Activated CD8-positive, alpha-beta memory T cell treated with anti-CD3 and anti-CD28 coated beads, Interleukin-2, amount 50 U/mL, for 24 hours (primary cell): ENCODE data around the gene ATP8B4.

Source experiments
- DNase-seq: peaks from one replicate; pipeline ENCODE4 v3.0.0-alpha.2; 2020; ENCODE audit errors: extremely low read depth

The ATP8B4 gene

GRCh38 chr15:49857496-49858475, 261.2 kb downstream of the ATP8B4 start:
- no peak for DNase-seq

GRCh38 chr15:49855917-49856637, 263.0 kb downstream of the ATP8B4 start:
- no peak for DNase-seq

GRCh38 chr15:49852756-49853155, 266.3 kb downstream of the ATP8B4 start:
- no peak for DNase-seq

GRCh38 chr15:49848807-49849206, 270.2 kb downstream of the ATP8B4 start:
- DNase-seq: no peak

- DNase-seq: no peak
Measured at GRCh38 chr15:49848282-49848724, 270.7 kb downstream of the ATP8B4 start.

- DNase-seq: no peak
Measured at GRCh38 chr15:49847423-49848281, 271.4 kb downstream of the ATP8B4 start.

- DNase-seq: no peak
Measured at GRCh38 chr15:49844390-49844789, 274.6 kb downstream of the ATP8B4 start.

- DNase-seq: no peak
Measured at GRCh38 chr15:49843725-49844124, 275.3 kb downstream of the ATP8B4 start.

- no peak for DNase-seq
Measured at GRCh38 chr15:49842031-49842730, 276.9 kb downstream of the ATP8B4 start.

GRCh38 chr15:49832511-49832910, 286.5 kb downstream of the ATP8B4 start:
- DNase-seq: no peak

- no peak for DNase-seq
Measured at GRCh38 chr15:49831206-49831965, 287.6 kb downstream of the ATP8B4 start.

GRCh38 chr15:49830391-49830790, 288.6 kb downstream of the ATP8B4 start:
- DNase-seq: no peak

- no peak for DNase-seq
Measured at GRCh38 chr15:49827311-49827710, 291.7 kb downstream of the ATP8B4 start.

- DNase-seq: no peak
Measured at GRCh38 chr15:49826640-49827234, 292.3 kb downstream of the ATP8B4 start.

GRCh38 chr15:49824775-49825099, 294.3 kb downstream of the ATP8B4 start:
- DNase-seq: no peak

- DNase-seq: no peak
Measured at GRCh38 chr15:49823987-49824774, 294.9 kb downstream of the ATP8B4 start.

- DNase-seq: no peak
Measured at GRCh38 chr15:49817100-49817499, 301.9 kb downstream of the ATP8B4 start.

- no peak for DNase-seq
Measured at GRCh38 chr15:49815950-49816349, 303.1 kb downstream of the ATP8B4 start.

GRCh38 chr15:49815526-49815925, 303.5 kb downstream of the ATP8B4 start:
- DNase-seq: no peak
